ENCODE results near the gene BMAL1. TPM values are rescaled to one million over a fixed set of nuclear protein-coding genes. Genes with fewer than 3 reads are reported as not detected.
A peak's percentile ranks its signal among the peaks of the same experiment; 100 is the strongest.

Gene BMAL1
- total RNA-seq, 2 experiments from 2014 or later, result 18.6 to 20.2 TPM

DNA sequence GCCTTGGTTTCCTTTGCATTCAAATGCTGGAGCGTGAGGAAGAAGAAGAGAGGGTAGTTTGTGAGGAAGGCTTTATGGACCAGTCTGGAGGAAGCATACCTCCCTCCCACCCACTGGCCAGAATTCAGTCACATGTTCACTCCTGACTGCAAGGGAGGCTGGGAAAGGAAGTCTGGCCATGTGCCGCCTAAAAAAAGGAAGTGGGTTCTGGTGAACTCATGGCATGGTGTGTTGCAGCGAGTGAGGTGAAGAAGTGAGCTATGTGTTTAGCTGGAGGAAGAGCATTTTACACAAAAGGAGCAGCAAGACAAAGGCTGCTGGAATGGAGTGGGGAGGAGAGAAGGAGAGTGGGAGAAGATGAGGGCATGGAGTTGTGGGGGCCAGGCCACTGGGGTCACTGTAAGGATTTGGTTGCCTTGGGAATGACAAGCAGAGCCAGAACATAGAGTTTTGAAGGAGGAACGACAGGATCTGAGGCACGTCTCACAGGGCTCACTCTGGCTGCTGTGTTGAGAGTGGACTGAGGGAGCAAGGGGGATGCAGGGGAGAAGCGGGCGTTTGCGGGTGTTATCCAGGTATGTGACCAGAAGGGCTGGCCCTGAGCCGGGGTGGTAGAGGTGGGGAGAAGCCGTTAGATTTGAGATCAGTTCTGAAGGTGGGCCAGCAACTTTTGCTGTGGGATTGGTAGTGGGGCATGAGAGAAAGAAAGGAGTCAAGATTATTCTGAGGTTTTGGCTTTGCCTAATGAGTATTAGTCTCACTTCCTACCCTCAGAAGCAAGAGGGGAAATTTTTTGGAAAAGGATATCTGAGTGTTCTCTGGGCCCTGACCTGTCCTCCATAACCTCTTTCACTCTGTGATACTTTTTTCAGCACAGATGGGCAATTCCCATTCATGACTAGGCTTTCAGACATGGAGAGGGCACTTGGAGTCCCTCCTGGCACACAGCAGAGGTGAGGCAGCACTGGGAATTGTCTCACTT is 26.4 kb downstream of the BMAL1 start:
- ATAC-seq (peak; percentile 58), DNase-seq (no peak)
- ChIA-PET CTCF (interaction anchor here (0.6 kb wide), 1 partner anchor 1098 kb away, joined by 3 read pairs; no protein-coding TSS in a partner anchor), POLR2A (no interaction called here)
- Mint-ChIP-seq H3K27ac (peak overlapping the region; percentile 49), H3K9me3 (ENCODE audit: low read depth) (peaks cover 2% of the 10 kb centered on the region), H3K27me3 (no peaks in the 10 kb centered on the region), H3K4me1 (peaks cover 25% of the 10 kb centered on the region), H3K36me3 (ENCODE audit: low read depth) (peaks cover 2% of the 10 kb centered on the region), H3K4me3 (no peak overlapping the region)
- intact Hi-C loops (cut with DNase I, micrococcal nuclease), result no loop called here

DNA sequence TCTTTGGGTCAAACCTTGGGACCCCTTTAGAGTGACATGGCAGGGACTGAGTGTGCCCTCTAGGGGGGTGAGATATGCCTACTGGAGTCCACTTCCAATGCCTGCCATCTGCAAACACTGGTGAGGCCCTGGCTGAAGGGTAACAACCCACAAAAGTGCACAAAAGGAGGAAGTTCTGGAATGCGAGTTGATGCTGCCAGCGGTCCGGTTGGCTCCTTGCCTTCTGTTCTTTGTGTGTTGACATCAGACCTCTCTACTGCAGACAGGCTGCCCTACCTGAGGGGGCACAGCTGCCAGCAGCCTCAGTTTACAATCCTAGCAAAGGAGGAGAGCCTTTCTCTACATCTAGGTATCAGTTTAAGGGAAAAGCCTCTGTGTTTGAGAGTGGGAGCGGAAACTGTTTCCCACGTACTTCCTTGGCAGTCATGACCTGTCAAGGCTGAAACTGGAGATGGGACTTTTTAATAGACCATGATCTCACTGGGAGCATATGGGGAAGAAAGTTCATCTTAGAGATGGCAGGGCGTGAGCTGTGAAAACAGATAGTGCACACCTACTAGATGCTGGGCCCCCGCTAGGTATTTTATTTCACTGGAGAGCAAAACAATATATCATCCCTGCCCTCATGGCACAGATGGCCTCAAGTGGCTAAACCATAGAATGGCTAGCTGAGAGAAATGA is 27.2 kb downstream of the BMAL1 start:
- H3K9me3 Mint-ChIP-seq (ENCODE audit: low read depth), result peaks cover 2% of the 10 kb centered on the region
- H3K27me3 Mint-ChIP-seq, result no peaks in the 10 kb centered on the region
- DNase-seq (no peak), ATAC-seq (no peak)
- H3K4me1 Mint-ChIP-seq, result peaks cover 19% of the 10 kb centered on the region
- intact Hi-C loops (cut with DNase I, micrococcal nuclease), result no loop called here
- H3K36me3 Mint-ChIP-seq (ENCODE audit: low read depth), result peaks cover 2% of the 10 kb centered on the region
- H3K27ac Mint-ChIP-seq, result no peak overlapping the region
- no peak overlapping the region for H3K4me3 Mint-ChIP-seq
- ChIA-PET POLR2A (no interaction called here), CTCF (interaction anchor here (0.9 kb wide), 1 partner anchor 18 kb away, joined by 3 read pairs; no protein-coding TSS in a partner anchor)

DNA sequence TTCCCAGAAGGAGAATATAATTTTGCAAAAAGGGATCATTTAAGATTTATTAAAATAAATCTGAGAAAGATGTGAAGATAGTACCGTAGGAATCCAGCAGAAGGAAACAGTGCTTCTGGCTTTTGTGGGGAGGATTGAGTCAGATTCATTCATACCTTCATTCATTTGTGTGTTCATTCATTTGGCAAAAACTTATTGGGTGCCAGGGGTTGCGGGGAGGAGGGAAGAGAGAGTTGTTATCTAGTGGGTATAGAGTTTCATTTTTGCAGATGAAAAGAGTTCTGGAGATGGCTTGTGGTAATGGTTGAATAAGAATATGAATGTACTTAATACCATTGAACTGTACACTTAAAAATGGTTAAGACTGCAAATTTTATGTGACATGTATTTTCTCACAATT is 31.1 kb downstream of the BMAL1 start:
- intact Hi-C loops (cut with DNase I, micrococcal nuclease), result no loop called here
- ChIA-PET POLR2A (no interaction called here), CTCF (interaction anchor here (0.7 kb wide), 1 partner anchor 555 kb away, joined by 3 read pairs; no protein-coding TSS in a partner anchor)
- Mint-ChIP-seq H3K36me3 (ENCODE audit: low read depth) (peaks cover 24% of the 10 kb centered on the region), H3K4me3 (no peak overlapping the region), H3K4me1 (peaks cover 29% of the 10 kb centered on the region), H3K27ac (no peak overlapping the region), H3K27me3 (no peaks in the 10 kb centered on the region), H3K9me3 (ENCODE audit: low read depth) (no peaks in the 10 kb centered on the region)
- DNase-seq, result peak; percentile 43
- peak; percentile 86 for ATAC-seq

DNA sequence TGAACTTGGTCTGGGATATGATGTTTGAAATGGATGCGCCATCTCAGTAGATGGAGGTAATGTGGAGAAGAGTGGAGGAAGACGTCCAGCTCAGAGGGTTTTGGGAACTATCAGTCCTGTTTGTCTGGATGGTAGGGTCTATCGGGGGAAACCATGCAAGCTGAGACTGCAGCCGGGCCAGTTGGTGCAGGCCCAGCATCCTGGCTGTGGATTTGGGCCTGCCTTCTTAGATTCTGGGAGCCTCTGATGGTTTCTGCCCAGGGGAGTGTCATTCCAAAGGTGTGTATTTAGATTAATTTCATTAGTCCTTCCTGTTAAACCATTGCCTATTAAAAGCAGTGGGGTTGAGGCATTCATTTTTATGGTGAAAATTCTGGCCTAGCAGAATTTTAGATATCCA is 31.6 kb downstream of the BMAL1 start:
- intact Hi-C loops (cut with DNase I, micrococcal nuclease), result no loop called here
- Mint-ChIP-seq H3K9me3 (ENCODE audit: low read depth) (no peaks in the 10 kb centered on the region), H3K27ac (no peak overlapping the region), H3K36me3 (ENCODE audit: low read depth) (peaks cover 23% of the 10 kb centered on the region), H3K4me3 (no peak overlapping the region), H3K4me1 (peaks cover 33% of the 10 kb centered on the region), H3K27me3 (no peaks in the 10 kb centered on the region)
- ChIA-PET POLR2A (no interaction called here), CTCF (interaction anchor here (0.7 kb wide), 1 partner anchor 556 kb away, joined by 3 read pairs; no protein-coding TSS in a partner anchor)
- DNase-seq, result no peak
- ATAC-seq, result no peak

DNA sequence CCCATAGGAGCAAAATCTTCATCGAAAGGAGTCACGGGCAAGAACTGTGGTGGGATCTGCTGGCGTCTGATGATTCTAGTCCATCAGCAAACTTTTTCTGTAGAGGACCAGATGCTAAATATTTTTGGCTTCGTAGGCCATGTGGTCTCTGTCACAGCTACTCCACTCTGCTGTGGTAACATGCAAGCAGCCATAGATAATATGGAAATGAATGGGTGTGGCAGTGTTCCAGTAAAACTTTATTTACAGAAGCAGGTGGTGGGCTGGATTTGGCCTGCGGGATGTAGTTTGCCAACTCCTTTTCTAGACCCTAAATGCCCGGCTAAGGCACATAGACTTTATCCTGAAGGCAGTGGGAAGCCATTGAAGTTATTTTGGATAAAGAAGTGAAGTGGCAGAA is 32.9 kb downstream of the BMAL1 start:
- Mint-ChIP-seq H3K4me1 (peaks cover 43% of the 10 kb centered on the region), H3K9me3 (ENCODE audit: low read depth) (no peaks in the 10 kb centered on the region), H3K27ac (no peak overlapping the region), H3K36me3 (ENCODE audit: low read depth) (peaks cover 23% of the 10 kb centered on the region), H3K27me3 (no peaks in the 10 kb centered on the region), H3K4me3 (no peak overlapping the region)
- intact Hi-C loops (cut with DNase I, micrococcal nuclease), result no loop called here
- ATAC-seq, result no peak
- ChIA-PET CTCF (no interaction called here), POLR2A (no interaction called here)
- DNase-seq, result no peak

DNA sequence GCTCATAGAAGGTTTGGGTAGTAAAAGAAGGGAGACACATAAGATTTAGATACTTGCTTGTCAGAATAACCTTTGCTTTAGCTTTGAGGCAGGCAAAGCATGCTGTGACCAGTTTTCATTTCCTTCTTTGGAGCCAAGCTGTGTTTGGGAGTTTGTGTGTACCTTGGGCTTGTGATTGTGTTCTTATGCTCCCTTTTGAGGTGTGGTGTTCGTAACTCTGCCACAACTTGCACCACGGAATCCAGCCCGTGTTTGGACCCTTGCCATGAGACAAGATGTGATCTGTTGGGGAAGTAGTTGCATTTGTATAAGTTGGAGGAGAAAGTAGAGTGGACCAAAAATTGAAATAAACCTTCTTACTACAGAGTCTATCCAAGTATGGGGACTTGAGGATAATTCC is 34.0 kb downstream of the BMAL1 start:
- Mint-ChIP-seq H3K36me3 (ENCODE audit: low read depth) (peaks cover 23% of the 10 kb centered on the region), H3K4me1 (peaks cover 54% of the 10 kb centered on the region), H3K27ac (no peak overlapping the region), H3K4me3 (no peak overlapping the region), H3K27me3 (no peaks in the 10 kb centered on the region), H3K9me3 (ENCODE audit: low read depth) (no peaks in the 10 kb centered on the region)
- POLR2A ChIA-PET, result no interaction called here
- CTCF ChIA-PET, result no interaction called here
- ATAC-seq (no peak), DNase-seq (no peak)
- intact Hi-C loops (cut with DNase I, micrococcal nuclease), result no loop called here

DNA sequence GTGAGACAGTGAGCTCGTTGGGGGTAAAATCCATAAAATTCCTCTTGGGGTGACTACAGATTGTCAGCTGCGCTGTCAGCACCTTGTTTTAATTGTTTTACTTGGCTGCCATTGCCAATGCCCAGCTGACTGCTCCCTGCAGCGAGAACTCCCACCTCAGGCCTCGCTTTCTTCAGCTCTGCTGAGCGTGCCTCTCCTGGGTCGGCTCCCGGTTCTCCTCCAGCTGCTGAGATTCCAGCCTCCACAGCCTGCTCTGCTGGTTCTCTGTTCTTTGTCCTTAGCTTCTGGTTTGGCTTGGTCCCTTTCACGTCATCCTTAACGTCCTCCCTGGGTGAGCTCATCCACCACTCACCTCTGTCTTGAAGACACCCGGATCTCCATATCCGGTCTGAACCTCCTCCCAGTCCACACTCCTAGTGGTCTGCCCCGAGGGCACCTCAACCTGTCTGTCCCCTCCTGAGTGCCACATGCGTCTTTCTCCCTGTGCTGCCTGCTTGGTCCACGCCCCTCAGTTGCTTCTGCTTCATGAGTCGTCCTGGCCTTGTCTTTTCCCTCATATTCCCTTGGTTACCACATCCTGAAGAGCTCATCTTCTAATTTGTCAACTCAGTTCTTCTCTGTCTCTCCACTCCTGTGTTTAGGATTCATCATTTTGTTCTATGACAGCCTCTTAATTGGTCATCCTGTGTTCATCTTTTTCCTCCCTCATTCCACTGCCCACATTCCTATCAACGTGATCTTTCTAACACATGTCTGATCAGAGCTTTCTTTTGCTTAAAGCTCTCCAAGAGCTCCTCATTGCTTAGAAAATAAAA is 35.6 kb downstream of the BMAL1 start:
- intact Hi-C loops (cut with DNase I, micrococcal nuclease), result no loop called here
- ChIA-PET POLR2A (interaction anchor here (0.6 kb wide), 1 partner anchor 15 kb away, joined by 3 read pairs; no protein-coding TSS in a partner anchor), CTCF (interaction anchor here (1.1 kb wide), 1 partner anchor 40 kb away, joined by 3 read pairs; no protein-coding TSS in a partner anchor)
- Mint-ChIP-seq H3K4me3 (no peak overlapping the region), H3K4me1 (peaks cover 68% of the 10 kb centered on the region), H3K27ac (no peak overlapping the region), H3K27me3 (no peaks in the 10 kb centered on the region), H3K9me3 (ENCODE audit: low read depth) (no peaks in the 10 kb centered on the region), H3K36me3 (ENCODE audit: low read depth) (peaks cover 23% of the 10 kb centered on the region)
- no peak for ATAC-seq
- DNase-seq, result no peak

DNA sequence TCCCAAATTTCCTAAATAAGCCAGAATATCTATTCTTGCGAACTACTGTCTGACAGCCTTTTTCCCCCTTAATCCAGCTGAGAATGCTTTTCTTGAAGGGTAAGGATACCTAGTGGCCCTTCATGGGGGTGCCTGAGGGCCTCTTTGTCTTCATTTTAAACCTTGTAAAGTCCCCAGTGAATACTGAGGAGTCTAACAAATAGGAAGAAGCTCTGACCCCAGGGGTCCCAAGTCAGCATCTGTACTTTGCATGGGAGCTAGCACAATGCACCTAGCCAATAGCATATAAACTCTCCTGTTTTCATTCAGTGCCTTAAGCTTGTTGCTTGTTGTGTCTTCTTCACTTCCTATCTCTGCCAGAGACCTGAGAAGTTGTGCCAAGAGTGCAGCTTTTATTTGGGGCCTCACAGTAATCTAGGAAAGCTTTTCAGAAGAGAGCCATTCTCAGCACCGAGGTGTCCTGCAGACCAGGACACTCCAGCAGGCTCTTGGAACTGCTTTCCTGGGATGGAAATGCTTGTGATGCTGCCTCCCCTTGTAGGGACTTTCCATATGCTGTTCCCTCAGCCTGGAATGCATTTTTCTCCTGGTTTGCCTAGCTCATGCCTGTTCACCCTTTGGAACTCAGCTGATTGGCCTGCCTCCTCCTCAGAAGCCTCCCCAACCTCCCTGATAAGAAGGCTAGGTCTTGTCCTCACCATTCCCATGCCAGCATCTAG is 37.2 kb downstream of the BMAL1 start:
- DNase-seq, result no peak
- Mint-ChIP-seq H3K27ac (no peak overlapping the region), H3K4me3 (no peak overlapping the region), H3K9me3 (ENCODE audit: low read depth) (no peaks in the 10 kb centered on the region), H3K36me3 (ENCODE audit: low read depth) (peaks cover 22% of the 10 kb centered on the region), H3K27me3 (no peaks in the 10 kb centered on the region), H3K4me1 (peaks cover 77% of the 10 kb centered on the region)
- POLR2A ChIA-PET, result no interaction called here
- intact Hi-C loops (cut with DNase I, micrococcal nuclease), result no loop called here
- no peak for ATAC-seq
- CTCF ChIA-PET, result interaction anchor here (1.0 to 2.6 kb wide), 3 partner anchors 17 to 105 kb away, joined by 3 to 8 read pairs (median 3); no protein-coding TSS in a partner anchor

DNA sequence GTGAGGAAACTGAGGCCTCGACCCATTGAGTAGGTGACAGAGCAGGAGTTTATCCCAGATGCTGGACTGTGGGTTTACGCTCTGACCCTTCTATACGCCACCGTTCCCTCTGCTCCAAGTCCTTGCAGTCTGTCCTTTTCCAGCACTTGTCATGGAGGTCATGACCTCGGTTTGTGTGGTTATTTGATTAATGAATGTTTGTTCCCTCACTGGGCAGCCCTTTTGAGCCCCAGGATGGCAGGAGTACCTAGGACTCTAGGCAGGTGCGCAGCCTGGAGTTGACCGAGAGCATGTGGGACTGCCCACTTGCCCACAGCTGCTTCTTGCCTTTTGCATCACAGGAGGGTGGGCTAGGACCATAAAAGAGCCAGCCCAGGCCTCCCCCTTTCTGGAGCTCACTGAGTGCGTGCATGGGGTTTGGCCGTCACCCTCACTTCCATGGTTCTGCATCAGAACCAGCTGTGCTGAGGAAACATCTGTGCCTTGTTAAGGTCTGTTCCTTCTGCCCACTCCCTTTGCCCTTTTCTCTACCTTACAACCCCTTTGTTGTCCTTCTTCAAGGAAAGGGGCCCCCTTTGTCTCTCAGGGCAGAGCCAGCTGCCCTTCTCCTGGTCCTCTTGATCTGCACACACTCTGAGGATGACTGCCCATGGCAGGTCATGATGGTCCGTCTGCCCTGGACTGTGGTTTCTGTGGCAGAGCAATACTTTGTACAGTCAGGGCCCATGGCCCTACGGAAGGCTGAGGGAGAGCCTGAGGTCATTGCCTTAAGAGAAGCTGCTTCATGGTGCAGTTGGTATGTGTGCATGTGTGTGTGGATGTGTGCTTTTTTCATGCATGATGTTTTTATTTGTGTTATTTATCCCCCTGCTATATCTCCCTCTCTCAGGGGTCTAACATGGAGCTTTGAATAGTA is 38.2 kb downstream of the BMAL1 start:
- no peaks in the 10 kb centered on the region for H3K27me3 Mint-ChIP-seq
- peak overlapping the region; percentile 11 for H3K27ac Mint-ChIP-seq
- peaks cover 78% of the 10 kb centered on the region for H3K4me1 Mint-ChIP-seq
- no peaks in the 10 kb centered on the region for H3K9me3 Mint-ChIP-seq (ENCODE audit: low read depth)
- DNase-seq (no peak), ATAC-seq (no peak)
- POLR2A ChIA-PET, result interaction anchor here (0.6 kb wide), 1 partner anchor 12 kb away, joined by 5 read pairs; no protein-coding TSS in a partner anchor
- CTCF ChIA-PET, result interaction anchor here (2.6 kb wide), 1 partner anchor 19 kb away, joined by 8 read pairs; no protein-coding TSS in a partner anchor
- intact Hi-C loops (cut with DNase I, micrococcal nuclease), result no loop called here
- H3K4me3 Mint-ChIP-seq, result no peak overlapping the region
- H3K36me3 Mint-ChIP-seq (ENCODE audit: low read depth), result peaks cover 14% of the 10 kb centered on the region

DNA sequence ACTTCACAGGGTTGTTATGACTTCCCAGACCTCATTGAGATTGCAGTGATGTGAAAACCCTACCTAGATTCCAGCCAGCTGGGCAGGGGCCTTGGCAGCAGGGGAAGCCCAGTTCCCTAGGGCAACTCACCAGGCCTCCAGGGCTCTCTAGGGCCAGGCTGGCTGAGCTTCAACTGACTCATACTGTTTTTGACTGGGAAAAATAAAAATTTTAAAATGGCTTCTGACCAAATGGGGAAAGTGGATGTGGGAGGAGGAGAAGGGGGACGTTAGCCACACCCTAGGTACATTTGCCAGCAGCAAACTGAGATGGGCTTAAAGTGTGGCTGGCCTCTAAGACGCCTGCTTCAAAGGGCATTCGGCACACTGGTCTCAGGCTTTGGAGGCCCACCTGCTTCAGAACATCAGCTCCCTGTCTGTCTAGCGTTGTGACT is 39.0 kb downstream of the BMAL1 start:
- no peak overlapping the region for H3K4me3 Mint-ChIP-seq
- ChIA-PET CTCF (interaction anchor here (1.2 to 2.6 kb wide), 2 partner anchors 18 to 31 kb away, joined by 3 to 8 read pairs; no protein-coding TSS in a partner anchor), POLR2A (interaction anchor here (0.6 kb wide), 1 partner anchor 11 kb away, joined by 5 read pairs; no protein-coding TSS in a partner anchor)
- H3K4me1 Mint-ChIP-seq, result peaks cover 73% of the 10 kb centered on the region
- intact Hi-C loops (cut with DNase I, micrococcal nuclease), result no loop called here
- no peak for DNase-seq
- peaks cover 8% of the 10 kb centered on the region for H3K36me3 Mint-ChIP-seq (ENCODE audit: low read depth)
- no peaks in the 10 kb centered on the region for H3K27me3 Mint-ChIP-seq
- H3K27ac Mint-ChIP-seq, result no peak overlapping the region
- ATAC-seq, result peak; percentile 42
- H3K9me3 Mint-ChIP-seq (ENCODE audit: low read depth), result no peaks in the 10 kb centered on the region

Measured in activated CD4-positive, alpha-beta T cell treated with anti-CD3 and anti-CD28 coated beads for 36 hours (primary cell).